ENCODE results near the gene TUBB2B.

TUBB2B gene

DNA sequence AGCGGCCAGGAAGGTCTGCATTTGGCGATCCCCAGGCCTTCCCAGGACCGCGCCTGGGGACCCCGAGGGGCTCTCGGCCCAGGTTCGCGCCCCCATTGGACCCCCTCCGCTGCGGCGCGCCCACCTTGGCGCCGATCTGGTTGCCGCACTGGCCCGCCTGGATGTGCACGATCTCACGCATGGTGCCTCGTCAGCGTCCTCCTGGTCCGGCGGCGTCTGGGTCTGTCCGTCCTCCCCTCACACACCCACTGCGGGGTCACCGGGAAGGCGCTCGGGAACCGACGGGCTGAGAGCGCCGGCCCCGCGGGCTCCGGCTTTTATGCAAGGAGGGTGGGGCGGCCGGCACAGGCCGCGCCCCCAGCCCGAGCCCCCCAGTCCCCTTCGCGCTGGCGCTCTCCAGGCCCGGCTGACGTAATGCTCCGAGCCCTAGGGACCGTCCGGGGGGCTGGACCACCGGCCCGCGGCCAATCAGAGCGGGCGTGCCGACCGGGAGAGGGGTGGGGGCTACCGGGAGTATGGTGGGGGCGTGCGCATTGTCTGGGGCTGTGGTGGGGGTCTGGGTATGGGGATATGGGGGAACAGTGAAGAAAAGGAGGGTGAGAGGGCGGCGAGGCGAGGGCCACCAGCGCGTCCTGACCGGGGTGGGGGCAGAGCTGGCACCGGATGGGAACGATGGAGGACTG is at the start of gene TUBB2B:
TUBB2B (minus strand) TSS at position 291 of the 683 bp plus-strand sequence; CDS start at position 181, 110 bp downstream.
- no peak for DNase-seq (ENCODE audit: low read depth in 1 of 2, low spot score in 1 of 2)

- no peak for DNase-seq (ENCODE audit: low read depth in 1 of 2, low spot score in 1 of 2)
Measured at GRCh38 chr6:3277251-3277650, 49.8 kb upstream of the TUBB2B start.

- DNase-seq (ENCODE audit: low read depth in 1 of 2, low spot score in 1 of 2) = no peak
Measured at GRCh38 chr6:3276174-3277167, 49.0 kb upstream of the TUBB2B start.

DNA sequence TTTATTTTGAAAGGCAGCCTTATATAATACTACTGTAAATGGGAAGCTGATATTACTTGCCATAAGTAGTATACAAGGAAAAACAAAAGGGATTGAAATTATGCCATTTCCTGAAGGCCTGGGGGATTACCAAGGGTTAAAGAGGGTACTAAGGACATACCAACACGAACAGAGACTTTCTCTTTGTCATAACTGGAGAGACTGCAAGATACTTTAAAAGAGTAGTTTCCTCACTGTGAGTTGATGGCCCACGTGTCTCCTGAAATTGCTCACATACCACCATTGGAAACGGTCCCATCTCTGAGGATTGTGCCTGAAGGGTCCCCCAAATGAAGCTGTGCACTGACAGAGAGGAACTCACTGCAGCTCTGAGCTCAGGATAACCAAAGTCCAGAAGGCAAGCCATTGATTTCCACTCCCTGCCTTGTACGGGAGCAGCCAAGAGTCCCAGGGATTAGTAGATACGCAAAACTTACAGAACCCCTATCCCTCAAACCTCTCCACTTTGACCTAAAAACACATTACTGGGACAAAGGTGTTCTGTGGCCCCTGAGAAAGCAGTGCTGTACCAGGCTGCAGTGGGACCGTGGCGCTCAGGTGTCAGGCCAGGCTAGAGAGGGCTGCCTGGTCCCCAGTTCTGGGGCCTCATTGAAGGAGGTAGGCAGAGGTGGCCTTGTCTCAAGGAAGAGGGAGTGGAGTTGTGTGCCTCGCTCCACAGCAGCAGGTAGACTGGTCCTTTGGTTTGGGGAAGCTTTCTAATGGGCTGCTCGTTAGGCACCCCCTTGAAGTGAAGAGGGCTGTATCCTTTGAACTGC is 46.5 kb upstream of the TUBB2B start:
- DNase-seq (ENCODE audit: low read depth in 1 of 2, low spot score in 1 of 2) = no peak

DNA sequence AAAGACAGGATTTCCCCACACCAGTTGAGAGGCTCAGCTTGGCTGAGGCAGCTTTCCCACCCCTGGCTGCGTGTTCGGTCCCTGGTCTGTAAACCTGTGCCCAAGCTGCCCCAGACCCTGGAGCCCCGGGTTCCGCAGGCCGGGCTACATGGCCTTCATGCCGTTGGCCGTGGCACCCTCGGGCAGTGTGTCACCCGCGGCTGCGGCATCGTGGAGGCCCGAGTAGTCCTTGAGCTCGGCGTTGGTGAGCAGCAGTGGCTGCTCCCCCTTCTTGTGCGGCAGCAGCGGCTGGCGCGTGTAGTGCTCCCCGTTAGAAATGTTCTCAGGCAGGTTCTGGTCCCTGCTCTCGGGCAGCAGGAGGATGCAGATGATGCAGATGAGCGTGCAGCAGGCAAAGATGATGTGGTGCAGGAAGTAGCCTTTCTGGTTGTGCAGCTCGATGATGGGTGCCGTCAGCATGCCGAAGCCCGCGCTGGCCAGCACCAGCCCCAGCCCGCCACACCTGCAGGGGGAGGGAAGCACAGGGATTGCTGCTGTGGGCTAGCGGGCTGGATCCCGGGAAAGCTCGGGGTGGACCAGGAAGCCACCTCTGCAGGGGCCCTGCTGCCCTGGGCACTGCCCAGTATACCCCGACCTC is 45.6 kb upstream of the TUBB2B start:
- no peak for DNase-seq (ENCODE audit: low read depth in 1 of 2, low spot score in 1 of 2)

DNA sequence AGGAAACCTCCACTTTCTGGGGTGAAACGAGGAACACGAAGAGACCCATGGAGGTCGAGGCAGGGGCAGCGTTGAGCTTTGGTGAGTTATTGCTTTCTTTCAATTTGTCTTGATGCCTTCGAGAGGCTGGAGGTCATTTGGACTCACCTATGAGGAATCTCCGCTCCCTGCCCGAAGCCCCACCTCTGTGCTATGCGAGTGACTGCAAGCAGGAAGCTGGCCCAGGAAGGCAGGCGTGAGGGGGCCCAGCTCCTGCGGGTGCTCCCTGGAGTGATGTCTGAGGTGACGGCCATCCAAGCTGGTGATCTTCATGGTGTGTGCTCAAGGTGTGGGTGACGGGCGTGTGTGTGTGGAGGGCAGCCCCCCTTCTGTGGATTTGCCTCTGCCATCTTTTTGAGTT is 44.3 kb upstream of the TUBB2B start:
- DNase-seq (ENCODE audit: low read depth in 1 of 2, low spot score in 1 of 2) = no peak

DNA sequence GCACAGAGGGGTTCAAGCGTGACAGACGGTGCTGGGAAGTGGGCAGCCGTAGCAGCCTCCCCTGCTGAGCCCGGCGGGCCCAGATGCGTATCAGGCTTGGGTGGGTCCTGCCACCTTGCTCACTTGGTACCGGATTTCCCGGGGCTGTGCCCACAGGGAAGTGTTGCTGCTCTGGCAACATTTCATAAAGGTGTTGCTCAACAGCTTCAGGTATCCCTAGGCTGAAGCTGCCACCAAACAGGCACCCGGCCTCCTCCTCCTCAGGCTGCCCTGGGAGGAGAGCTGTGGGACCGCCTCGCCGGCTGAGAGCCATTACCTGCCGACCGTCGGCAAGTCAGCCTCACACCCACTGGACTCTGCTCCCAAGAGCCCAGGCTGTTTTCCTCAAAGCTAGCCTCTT is 42.8 kb upstream of the TUBB2B start:
- no peak for DNase-seq (ENCODE audit: low read depth in 1 of 2, low spot score in 1 of 2)

GRCh38 chr6:3269281-3269975 is 42.0 kb upstream of the TUBB2B start:
- no peak for DNase-seq (ENCODE audit: low read depth in 1 of 2, low spot score in 1 of 2)

DNA sequence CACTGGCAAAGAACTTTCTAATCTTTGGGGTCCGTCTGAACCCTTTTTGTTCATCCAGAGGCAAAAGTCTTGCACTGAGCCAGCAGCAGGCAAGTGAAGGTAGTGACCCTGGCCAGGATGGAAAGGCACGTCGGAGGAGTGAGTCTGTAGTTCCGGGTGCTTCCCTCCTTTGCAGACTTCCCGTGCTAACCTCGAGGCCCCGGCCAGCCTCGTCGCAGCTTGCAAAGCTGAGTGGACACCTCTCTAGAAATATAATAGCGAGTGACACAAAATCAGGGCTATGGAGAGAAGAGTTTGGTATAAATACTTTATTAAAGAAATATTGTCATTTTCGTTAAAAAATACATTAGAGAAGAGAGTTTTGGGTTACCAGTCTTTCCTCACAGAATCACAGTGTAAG is 41.2 kb upstream of the TUBB2B start:
- no peak for DNase-seq (ENCODE audit: low read depth in 1 of 2, low spot score in 1 of 2)

GRCh38 chr6:3267162-3267561 is 39.7 kb upstream of the TUBB2B start:
- no peak for DNase-seq (ENCODE audit: low read depth in 1 of 2, low spot score in 1 of 2)

- DNase-seq (ENCODE audit: low read depth in 1 of 2, low spot score in 1 of 2) = no peak
Measured at GRCh38 chr6:3266170-3266569, 38.7 kb upstream of the TUBB2B start.

DNA sequence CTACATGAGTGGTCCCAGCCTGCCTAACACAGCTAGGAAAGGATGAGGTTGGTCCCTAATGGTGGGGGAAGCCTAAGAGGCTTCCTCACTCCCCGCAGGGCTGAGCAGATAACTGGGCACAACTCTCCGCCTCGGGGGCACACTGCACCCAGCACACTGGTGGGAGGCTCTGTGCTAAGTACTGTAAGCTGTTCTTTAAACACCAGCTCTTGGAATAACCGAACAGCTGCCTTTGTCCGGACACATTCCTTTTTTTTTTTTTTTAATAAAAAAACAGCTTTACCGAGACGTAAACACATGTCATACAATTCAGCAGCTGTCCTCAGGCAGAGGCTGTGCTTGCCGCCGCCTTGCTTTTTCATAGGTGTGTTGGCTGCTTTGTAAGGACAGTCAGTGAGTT is 38.2 kb upstream of the TUBB2B start:
- DNase-seq (ENCODE audit: low read depth in 1 of 2, low spot score in 1 of 2) = no peak

DNA sequence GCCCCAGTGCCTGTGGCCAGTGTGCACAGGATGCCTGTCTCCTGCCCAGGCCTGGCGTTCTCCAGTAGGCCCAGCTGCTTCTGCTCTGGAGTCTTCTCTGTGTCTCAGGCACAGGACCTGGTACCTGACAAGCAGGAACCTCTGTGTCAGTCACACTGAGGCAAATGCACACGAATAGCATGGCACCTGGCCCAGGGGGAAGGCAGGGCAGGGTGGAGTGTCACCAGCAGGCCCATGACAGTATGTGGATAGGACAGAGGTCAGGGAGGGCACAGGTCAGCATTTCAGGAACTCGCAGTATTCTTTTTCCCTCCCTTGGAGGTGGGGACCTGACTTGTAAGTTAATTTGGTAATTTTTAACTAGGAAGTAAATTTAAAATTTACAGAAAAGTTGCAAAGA is 36.9 kb upstream of the TUBB2B start:
- no peak for DNase-seq (ENCODE audit: low read depth in 1 of 2, low spot score in 1 of 2)

- no peak for DNase-seq (ENCODE audit: low read depth in 1 of 2, low spot score in 1 of 2)
Measured at GRCh38 chr6:3263096-3263495, 35.6 kb upstream of the TUBB2B start.

- no peak for DNase-seq (ENCODE audit: low read depth in 1 of 2, low spot score in 1 of 2)
Measured at GRCh38 chr6:3261921-3262320, 34.5 kb upstream of the TUBB2B start.

DNA sequence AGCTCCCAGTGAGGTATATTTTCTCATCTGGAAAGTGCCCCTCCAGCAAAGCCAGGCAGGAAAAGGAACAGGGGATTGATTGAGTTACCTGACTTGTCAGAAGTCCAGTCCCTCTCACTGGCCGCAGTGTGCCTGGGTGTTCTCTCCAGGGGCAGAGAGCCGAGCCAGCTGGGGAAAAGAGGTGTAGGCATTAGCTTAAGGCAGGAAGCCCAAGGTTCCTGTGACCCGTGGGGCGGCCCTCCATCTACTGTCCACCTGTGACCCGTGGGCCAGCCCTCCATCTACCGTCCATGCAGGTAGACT is 34.0 kb upstream of the TUBB2B start:
- DNase-seq (ENCODE audit: low read depth in 1 of 2, low spot score in 1 of 2) = no peak

DNA sequence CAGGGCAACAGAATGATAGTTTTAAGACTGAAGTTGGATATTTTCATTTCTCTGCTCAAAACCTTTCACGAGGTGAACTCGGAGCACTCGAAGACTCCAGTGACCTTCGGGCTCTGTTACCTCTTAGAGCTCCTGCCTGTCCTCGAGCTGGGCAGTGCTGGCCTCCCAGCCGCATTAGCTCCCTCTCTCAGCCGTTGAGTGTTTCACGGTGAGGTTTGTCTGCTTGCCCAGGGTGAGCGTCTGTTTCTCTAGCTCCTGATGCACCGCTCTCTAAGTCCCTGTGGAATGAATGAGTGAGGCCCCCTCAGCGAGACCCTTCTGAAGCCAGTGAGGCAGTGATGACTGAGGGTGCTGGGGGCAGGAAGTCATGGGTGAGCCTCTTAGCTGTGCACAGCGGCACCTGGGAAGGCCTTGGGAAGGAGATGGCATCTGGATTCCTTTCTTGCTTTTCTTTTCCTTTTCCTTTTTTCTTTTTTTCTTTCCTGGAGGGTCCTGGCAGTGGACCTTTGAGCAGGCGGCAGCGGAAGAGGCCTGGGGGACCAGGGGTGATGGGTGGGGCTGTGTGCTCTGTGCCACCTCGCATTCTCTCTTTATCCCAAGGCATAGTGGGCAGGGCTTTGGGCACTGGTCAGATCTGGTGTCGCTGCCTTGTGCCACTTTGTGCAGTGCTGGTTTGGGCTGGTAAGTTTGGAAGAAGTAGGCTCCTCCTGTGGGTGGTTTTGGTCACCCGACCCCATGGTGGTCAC is 33.5 kb upstream of the TUBB2B start:
- DNase-seq (ENCODE audit: low read depth in 1 of 2, low spot score in 1 of 2) = no peak

- DNase-seq (ENCODE audit: low read depth in 1 of 2, low spot score in 1 of 2) = no peak
Measured at GRCh38 chr6:3260296-3260695, 32.8 kb upstream of the TUBB2B start.

DNA sequence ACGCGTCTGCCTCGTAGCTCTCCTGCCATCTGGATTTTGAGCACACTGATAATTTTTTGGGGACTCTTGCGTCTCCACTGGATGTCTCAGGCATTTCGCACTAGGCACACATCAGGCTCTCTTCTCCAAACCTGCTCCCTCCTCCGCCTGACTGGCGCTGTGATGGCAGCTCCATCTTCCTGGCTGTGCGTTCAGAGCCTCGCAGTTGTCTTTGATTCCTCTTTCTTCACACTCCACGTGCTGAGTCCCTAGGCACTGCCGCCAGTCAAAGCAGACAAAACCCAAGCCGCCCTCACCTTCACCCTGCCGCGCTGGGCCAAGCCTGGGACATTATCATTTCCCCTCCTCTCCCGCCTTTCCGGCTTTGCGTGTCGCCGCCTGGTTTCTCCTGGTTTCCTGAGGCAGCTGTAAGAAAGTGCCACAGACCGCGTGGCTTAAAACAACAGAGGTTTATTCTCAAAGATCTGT is 32.1 kb upstream of the TUBB2B start:
- peak; percentile 24 to 29 for DNase-seq (ENCODE audit: low read depth in 1 of 2, low spot score in 1 of 2)
